Gastrocnemius medialis (tissue), 4 donors: ENCODE measurements around the gene MUSK. TPM values are rescaled to one million over a fixed set of nuclear protein-coding genes. Genes with fewer than 3 reads are reported as not detected.
"Not testable (repeated sequence)": the region's sequence is repeated elsewhere in the genome, so short reads cannot be mapped to it uniquely, and the experiment has no call there.

Experiments
- ATAC-seq, 2 donors: fragments of 150-250 bp; one replicate each; pipeline ENCODE4 v1.9.1; 2016
- DNase-seq, 2 donors: peaks; one replicate each; pipeline ENCODE4 v3.0.0-alpha.2; 2019
- H3K27ac ChIP-seq, 4 donors: fragments of 200-600 bp; sonication (generic); 1 replicate in 1 of 4; 2 replicates in 3 of 4; pipeline ENCODE4 v1.5.1; 2016 to 2018; ENCODE audit warnings: mild to moderate bottlenecking in 2 of 4, moderate library complexity in 1 of 4
- H3K27me3 ChIP-seq, 3 donors: fragments of 200-600 bp; sonication (generic) in 2 of 3; 1 replicate in 1 of 3; 2 replicates in 2 of 3; pipeline versions ENCODE4 v1.5.1 to v1.6.0; 2016 to 2019; ENCODE audit warnings: mild to moderate bottlenecking in 1 of 3, moderate library complexity in 1 of 3
- H3K36me3 ChIP-seq, 2 donors: fragments of 200-600 bp; sonication (generic) in 1 of 2; one replicate each; pipeline ENCODE4 v1.5.1; 2017 to 2018
- H3K4me1 ChIP-seq, 2 donors: fragments of 200-600 bp; sonication (generic) in 1 of 2; one replicate each; pipeline ENCODE4 v1.5.1; 2016 to 2017; ENCODE audit warnings: mild to moderate bottlenecking in 2 of 2
- H3K4me3 ChIP-seq, 4 donors: fragments of 200-600 bp; sonication (generic) in 3 of 4; 1 replicate in 1 of 4; 2 replicates in 3 of 4; pipeline ENCODE4 v1.5.1; 2016 to 2019; ENCODE audit warnings: mild to moderate bottlenecking in 2 of 4
- H3K9me3 ChIP-seq, 3 donors: fragments of 200-600 bp; sonication (generic) in 2 of 3; 1 replicate in 1 of 3; 2 replicates in 2 of 3; pipeline ENCODE4 v1.5.1; 2016 to 2019
- CTCF ChIP-seq, 5 experiments: fragments of 450-650 bp in 3 of 5; fragments of 200-600 bp in 2 of 5; sonication (generic) in 2 of 5; IDR thresholded peaks in 4 of 5; conservative IDR thresholded peaks in 1 of 5; 1 replicate in 4 of 5; 2 replicates in 1 of 5; pipeline ENCODE4 v1.5.1; 2016 to 2019; ENCODE audit warnings: antibody characterized with exemption in 5 of 5, mild to moderate bottlenecking in 3 of 5, moderate library complexity in 3 of 5
- POLR2A ChIP-seq, 2 donors: fragments of 450-650 bp; IDR thresholded peaks; one replicate each; pipeline ENCODE4 v1.6.1; 2017; ENCODE audit warnings: antibody characterized with exemption in 2 of 2, mild to moderate bottlenecking in 2 of 2, moderate library complexity in 2 of 2
- in situ Hi-C, 4 donors: fragments of 200-750 bp; cut with MboI; loops; one replicate each; pipeline versions ENCODE4 v1.15.0 to v1.8.0; 2017; ENCODE audit warnings: low sequenced_read_pairs in 4 of 4
- intact Hi-C: fragments of 100-400 bp; cut with DNase I; formaldehyde crosslinking; loops from one replicate; pipeline ENCODE4 v1.15.1; 2023; ENCODE audit warnings: low total_unique reads
- total RNA-seq, 4 donors: library from RNA; depleted of rRNA; stranded (reverse); fragments of >200 nt; gene quantifications; one replicate each; pipeline versions ENCODE4 v1.1.0 to v1.2.3, GENCODE V29; 2016

MUSK gene
- total RNA-seq, 4 donors from 2014 or later: 10.2 to 47.5 (median 27.1) TPM

GRCh38 chr9:110825950-110826349, 157.4 kb downstream of the MUSK start:
- H3K9me3 ChIP-seq: no peaks in the 10 kb centered on the region
- H3K36me3 ChIP-seq: no peaks in the 10 kb centered on the region
- no peak overlapping the region for H3K27ac ChIP-seq
- intact Hi-C loops: no loop called here
- no peaks in the 10 kb centered on the region for H3K4me1 ChIP-seq
- in situ Hi-C loops: loop anchor here in 1 of 4 donors (25.0 kb wide), 1 partner anchor 89 kb away; no protein-coding TSS in a partner anchor
- H3K4me3 ChIP-seq: no peak overlapping the region
- no peak for ATAC-seq
- no peak for TF ChIP-seq POLR2A (IDR thresholded peaks at IDR 0.05)
- no peak for TF ChIP-seq CTCF (IDR thresholded peaks at IDR 0.05 in 4 of 5, conservative IDR thresholded peaks at IDR 0.05 in 1 of 5)
- no peaks in the 10 kb centered on the region for H3K27me3 ChIP-seq
- no peak for DNase-seq

GRCh38 chr9:110826400-110826799, 157.8 kb downstream of the MUSK start:
- DNase-seq, H3K36me3 ChIP-seq, H3K4me1 ChIP-seq, H3K4me3 ChIP-seq, intact Hi-C loops, ATAC-seq, H3K27ac ChIP-seq, H3K9me3 ChIP-seq, H3K27me3 ChIP-seq: not testable (repeated sequence)
- in situ Hi-C loops: loop anchor here in 1 of 4 donors (25.0 kb wide), 1 partner anchor 89 kb away; no protein-coding TSS in a partner anchor

GRCh38 chr9:110828264-110828663, 159.7 kb downstream of the MUSK start:
- Histone ChIP-seq H3K9me3 (no peaks in the 10 kb centered on the region), H3K27ac (no peak overlapping the region), H3K4me1 (no peaks in the 10 kb centered on the region), H3K27me3 (no peaks in the 10 kb centered on the region), H3K4me3 (no peak overlapping the region), H3K36me3 (no peaks in the 10 kb centered on the region)
- peak; percentile 10 to 24 for DNase-seq
- in situ Hi-C loops: loop anchor here in 1 of 4 donors (25.0 kb wide), 1 partner anchor 91 kb away; no protein-coding TSS in a partner anchor
- intact Hi-C loops: no loop called here
- no peak for ATAC-seq
- TF ChIP-seq POLR2A (IDR thresholded peaks at IDR 0.05) (no peak), CTCF (IDR thresholded peaks at IDR 0.05 in 4 of 5, conservative IDR thresholded peaks at IDR 0.05 in 1 of 5) (no peak)

GRCh38 chr9:110830495-110830894, 161.9 kb downstream of the MUSK start:
- H3K36me3 ChIP-seq: no peaks in the 10 kb centered on the region
- no peak overlapping the region for H3K27ac ChIP-seq
- no peaks in the 10 kb centered on the region for H3K27me3 ChIP-seq
- ATAC-seq (no peak), DNase-seq (no peak)
- no peak for TF ChIP-seq POLR2A (IDR thresholded peaks at IDR 0.05)
- TF ChIP-seq CTCF (IDR thresholded peaks at IDR 0.05 in 4 of 5, conservative IDR thresholded peaks at IDR 0.05 in 1 of 5): no peak
- no peak overlapping the region for H3K4me3 ChIP-seq
- intact Hi-C loops (no loop called here), in situ Hi-C loops (loop anchor here in 1 of 4 donors (25.0 kb wide), 1 partner anchor 93 kb away; no protein-coding TSS in a partner anchor)
- no peaks in the 10 kb centered on the region for H3K4me1 ChIP-seq
- H3K9me3 ChIP-seq: no peaks in the 10 kb centered on the region

GRCh38 chr9:110832926-110833325, 164.3 kb downstream of the MUSK start:
- no peaks in the 10 kb centered on the region for H3K9me3 ChIP-seq
- DNase-seq: no peak
- no peak for ATAC-seq
- no peak overlapping the region for H3K4me3 ChIP-seq
- H3K4me1 ChIP-seq: no peaks in the 10 kb centered on the region
- in situ Hi-C loops (loop anchor here in 1 of 4 donors (25.0 kb wide), 1 partner anchor 96 kb away; no protein-coding TSS in a partner anchor), intact Hi-C loops (no loop called here)
- H3K27me3 ChIP-seq: no peaks in the 10 kb centered on the region
- no peak overlapping the region for H3K27ac ChIP-seq
- no peaks in the 10 kb centered on the region for H3K36me3 ChIP-seq
- TF ChIP-seq POLR2A (IDR thresholded peaks at IDR 0.05): no peak
- TF ChIP-seq CTCF (IDR thresholded peaks at IDR 0.05 in 4 of 5, conservative IDR thresholded peaks at IDR 0.05 in 1 of 5): no peak
